ENCODE results near the gene FYTTD1.
A peak's percentile ranks its signal among the peaks of the same experiment; 100 is the strongest.

Gene FYTTD1

GRCh38 chr3:197748597-197749314, 927 bp upstream of the FYTTD1 start:
- H3K9me3 ChIP-seq (ENCODE audit: low read length): no peaks in the 10 kb centered on the region
- no peaks in the 10 kb centered on the region for H3K36me3 ChIP-seq (ENCODE audit: insufficient read depth, low read length)
- peaks cover 20% of the 10 kb centered on the region for H3K4me1 ChIP-seq (ENCODE audit: insufficient read depth, low read length)
- H2AFZ ChIP-seq (ENCODE audit: low read depth, low read length): peak overlapping the region; percentile 71
- no peaks in the 10 kb centered on the region for H3K27me3 ChIP-seq (ENCODE audit: insufficient read depth, low read length)
- peak overlapping the region; percentile 80 for H3K4me3 ChIP-seq (ENCODE audit: low read length)

- Histone ChIP-seq H3K9me3 (ENCODE audit: low read length) (no peaks in the 10 kb centered on the region), H3K27me3 (ENCODE audit: insufficient read depth, low read length) (no peaks in the 10 kb centered on the region), H3K36me3 (ENCODE audit: insufficient read depth, low read length) (no peaks in the 10 kb centered on the region), H3K4me3 (ENCODE audit: low read length) (peak overlapping the region; percentile 80), H3K4me1 (ENCODE audit: insufficient read depth, low read length) (peaks cover 20% of the 10 kb centered on the region), H2AFZ (ENCODE audit: low read depth, low read length) (peak overlapping the region; percentile 71)
Observed at GRCh38 chr3:197749315-197749600, 425 bp upstream of the FYTTD1 start.

- H2AFZ ChIP-seq (ENCODE audit: low read depth, low read length): peak overlapping the region; percentile 82
- H3K4me3 ChIP-seq (ENCODE audit: low read length): peak overlapping the region; percentile 80
- H3K36me3 ChIP-seq (ENCODE audit: insufficient read depth, low read length): no peaks in the 10 kb centered on the region
- H3K4me1 ChIP-seq (ENCODE audit: insufficient read depth, low read length): peaks cover 20% of the 10 kb centered on the region
- H3K27me3 ChIP-seq (ENCODE audit: insufficient read depth, low read length): no peaks in the 10 kb centered on the region
- H3K9me3 ChIP-seq (ENCODE audit: low read length): no peaks in the 10 kb centered on the region
Observed at GRCh38 chr3:197750396-197750831, 731 bp downstream of the FYTTD1 start.

- no peaks in the 10 kb centered on the region for H3K9me3 ChIP-seq (ENCODE audit: low read length)
- H3K4me1 ChIP-seq (ENCODE audit: insufficient read depth, low read length): peaks cover 20% of the 10 kb centered on the region
- H2AFZ ChIP-seq (ENCODE audit: low read depth, low read length): no peak overlapping the region
- no peaks in the 10 kb centered on the region for H3K27me3 ChIP-seq (ENCODE audit: insufficient read depth, low read length)
- H3K36me3 ChIP-seq (ENCODE audit: insufficient read depth, low read length): no peaks in the 10 kb centered on the region
- H3K4me3 ChIP-seq (ENCODE audit: low read length): peak overlapping the region; percentile 80
Observed at GRCh38 chr3:197750858-197751737, 1.4 kb downstream of the FYTTD1 start.

GRCh38 chr3:197752107-197752506, 2.4 kb downstream of the FYTTD1 start:
- Histone ChIP-seq H3K27me3 (ENCODE audit: insufficient read depth, low read length) (no peaks in the 10 kb centered on the region), H3K4me1 (ENCODE audit: insufficient read depth, low read length) (peaks cover 14% of the 10 kb centered on the region), H3K36me3 (ENCODE audit: insufficient read depth, low read length) (peaks cover 7% of the 10 kb centered on the region), H2AFZ (ENCODE audit: low read depth, low read length) (no peak overlapping the region), H3K4me3 (ENCODE audit: low read length) (peak overlapping the region; percentile 80), H3K9me3 (ENCODE audit: low read length) (no peaks in the 10 kb centered on the region)

GRCh38 chr3:197753263-197753662, 3.6 kb downstream of the FYTTD1 start:
- Histone ChIP-seq H3K4me3 (ENCODE audit: low read length) (no peak overlapping the region), H3K9me3 (ENCODE audit: low read length) (no peaks in the 10 kb centered on the region), H2AFZ (ENCODE audit: low read depth, low read length) (no peak overlapping the region), H3K4me1 (ENCODE audit: insufficient read depth, low read length) (peaks cover 14% of the 10 kb centered on the region), H3K36me3 (ENCODE audit: insufficient read depth, low read length) (peaks cover 12% of the 10 kb centered on the region), H3K27me3 (ENCODE audit: insufficient read depth, low read length) (no peaks in the 10 kb centered on the region)

GRCh38 chr3:197756704-197757103, 7.0 kb downstream of the FYTTD1 start:
- Histone ChIP-seq H3K9me3 (ENCODE audit: low read length) (peaks cover 6% of the 10 kb centered on the region), H3K36me3 (ENCODE audit: insufficient read depth, low read length) (peaks cover 32% of the 10 kb centered on the region), H3K27me3 (ENCODE audit: insufficient read depth, low read length) (no peaks in the 10 kb centered on the region), H3K4me1 (ENCODE audit: insufficient read depth, low read length) (peaks cover 10% of the 10 kb centered on the region), H3K4me3 (ENCODE audit: low read length) (no peak overlapping the region), H2AFZ (ENCODE audit: low read depth, low read length) (no peak overlapping the region)

- Histone ChIP-seq H3K4me3 (ENCODE audit: low read length) (no peak overlapping the region), H3K9me3 (ENCODE audit: low read length) (peaks cover 8% of the 10 kb centered on the region), H3K27me3 (ENCODE audit: insufficient read depth, low read length) (no peaks in the 10 kb centered on the region), H2AFZ (ENCODE audit: low read depth, low read length) (no peak overlapping the region), H3K4me1 (ENCODE audit: insufficient read depth, low read length) (no peaks in the 10 kb centered on the region), H3K36me3 (ENCODE audit: insufficient read depth, low read length) (peaks cover 38% of the 10 kb centered on the region)
Observed at GRCh38 chr3:197758512-197758911, 8.8 kb downstream of the FYTTD1 start.

- Histone ChIP-seq H3K27me3 (ENCODE audit: insufficient read depth, low read length) (no peaks in the 10 kb centered on the region), H2AFZ (ENCODE audit: low read depth, low read length) (no peak overlapping the region), H3K9me3 (ENCODE audit: low read length) (peaks cover 8% of the 10 kb centered on the region), H3K36me3 (ENCODE audit: insufficient read depth, low read length) (peaks cover 57% of the 10 kb centered on the region), H3K4me3 (ENCODE audit: low read length) (no peak overlapping the region), H3K4me1 (ENCODE audit: insufficient read depth, low read length) (no peaks in the 10 kb centered on the region)
Observed at GRCh38 chr3:197761784-197762183, 12.1 kb downstream of the FYTTD1 start.

- Histone ChIP-seq H3K4me1 (ENCODE audit: insufficient read depth, low read length) (no peaks in the 10 kb centered on the region), H3K27me3 (ENCODE audit: insufficient read depth, low read length) (no peaks in the 10 kb centered on the region), H3K36me3 (ENCODE audit: insufficient read depth, low read length) (peaks cover 80% of the 10 kb centered on the region), H3K4me3 (ENCODE audit: low read length) (no peak overlapping the region), H3K9me3 (ENCODE audit: low read length) (peaks cover 7% of the 10 kb centered on the region), H2AFZ (ENCODE audit: low read depth, low read length) (no peak overlapping the region)
Observed at GRCh38 chr3:197775317-197775716, 25.6 kb downstream of the FYTTD1 start.

- H3K27me3 ChIP-seq (ENCODE audit: insufficient read depth, low read length): no peaks in the 10 kb centered on the region
- H2AFZ ChIP-seq (ENCODE audit: low read depth, low read length): no peak overlapping the region
- no peak overlapping the region for H3K4me3 ChIP-seq (ENCODE audit: low read length)
- peaks cover 59% of the 10 kb centered on the region for H3K36me3 ChIP-seq (ENCODE audit: insufficient read depth, low read length)
- peaks cover 7% of the 10 kb centered on the region for H3K9me3 ChIP-seq (ENCODE audit: low read length)
- no peaks in the 10 kb centered on the region for H3K4me1 ChIP-seq (ENCODE audit: insufficient read depth, low read length)
Observed at GRCh38 chr3:197782230-197782629, 32.5 kb downstream of the FYTTD1 start.

GRCh38 chr3:197784019-197784585, 34.4 kb downstream of the FYTTD1 start:
- Histone ChIP-seq H3K4me3 (ENCODE audit: low read length) (no peak overlapping the region), H3K27me3 (ENCODE audit: insufficient read depth, low read length) (no peaks in the 10 kb centered on the region), H3K36me3 (ENCODE audit: insufficient read depth, low read length) (peaks cover 45% of the 10 kb centered on the region), H2AFZ (ENCODE audit: low read depth, low read length) (no peak overlapping the region), H3K9me3 (ENCODE audit: low read length) (peaks cover 7% of the 10 kb centered on the region), H3K4me1 (ENCODE audit: insufficient read depth, low read length) (no peaks in the 10 kb centered on the region)

- no peaks in the 10 kb centered on the region for H3K9me3 ChIP-seq (ENCODE audit: low read length)
- no peaks in the 10 kb centered on the region for H3K27me3 ChIP-seq (ENCODE audit: insufficient read depth, low read length)
- H2AFZ ChIP-seq (ENCODE audit: low read depth, low read length): no peak overlapping the region
- H3K36me3 ChIP-seq (ENCODE audit: insufficient read depth, low read length): peaks cover 21% of the 10 kb centered on the region
- peaks cover 3% of the 10 kb centered on the region for H3K4me1 ChIP-seq (ENCODE audit: insufficient read depth, low read length)
- H3K4me3 ChIP-seq (ENCODE audit: low read length): no peak overlapping the region
Observed at GRCh38 chr3:197787412-197787811, 37.7 kb downstream of the FYTTD1 start.

Data from neuron (in vitro differentiated cells).